K562 (cell line): ENCODE results near the gene SLC37A2. TPM values are rescaled to one million over a fixed set of nuclear protein-coding genes. Genes with fewer than 3 reads are reported as not detected.

Source experiments
- ATAC-seq: fragments of 200-7000 bp; cut with Tn5 transposase; 3 replicates; pipeline ENCODE4 v1.9.1; 2020; ENCODE audit warnings: moderate library complexity
- BruUV-seq: library from RNA; stranded (reverse); fragments of 400-500 nt; replicated peaks from 2 replicates; lab custom pipeline; 2021; lab: Mats Ljungman, UMichigan
- CTCF ChIA-PET: fragments of 300-600 bp; formaldehyde crosslinking; extraction: SDS; loops from one replicate; lab custom pipeline; 2021; ENCODE audit warnings: low intra/inter-chr PET ratio; lab: Yijun Ruan, JAX
- POLR2A ChIA-PET: fragments of 300-600, 350-650 bp; sonication (Branson Sonifier 250); formaldehyde crosslinking; extraction: SDS; loops from one replicate; lab custom pipeline; 2021; ENCODE audit warnings: antibody characterized with exemption, inconsistent platforms; lab: Yijun Ruan, JAX
- DNase-seq, 4 experiments: peaks; one replicate each; pipeline versions ENCODE4 v3.0.0 to v3.0.0-alpha.2; 2011 to 2018; ENCODE audit warnings: low spot score in 3 of 4, mixed read lengths in 3 of 4; ENCODE audit errors: extremely low read depth in 1 of 4
- FAIRE-seq: peaks from 2 replicates; lab custom pipeline; 2011; peaks lifted over from hg19 to GRCh38; lab: Jason Lieb, UNC
- H2AFZ ChIP-seq: 2 replicates; pipeline ENCODE4 v1.6.0; 2011; ENCODE audit warnings: low read depth, low read length, control low read depth, inconsistent platforms
- H3K27ac ChIP-seq: fragments of 200-600 bp; 3 replicates; pipeline ENCODE4 v1.8.0; 2011; ENCODE audit warnings: low read depth, mild to moderate bottlenecking, control low read depth, inconsistent platforms, low read length, moderate library complexity, mixed read lengths; ENCODE audit errors: extremely low read depth
- H3K27me3 ChIP-seq, 2 experiments: fragments of 300-600 bp in 1 of 2; 2 replicates in 1 of 2; 3 replicates in 1 of 2; pipeline versions ENCODE4 v1.6.0 to v1.8.0; 2011; ENCODE audit warnings: inconsistent platforms in 2 of 2, low read length in 2 of 2, mild to moderate bottlenecking in 1 of 2, mixed read lengths in 1 of 2, moderate library complexity in 1 of 2; ENCODE audit not compliant: control insufficient read depth in 2 of 2, insufficient read depth in 2 of 2
- H3K36me3 ChIP-seq: fragments of 300-600 bp; 3 replicates; pipeline ENCODE4 v1.8.0; 2011; ENCODE audit warnings: mild to moderate bottlenecking, low read length, inconsistent platforms; ENCODE audit not compliant: control insufficient read depth, insufficient read depth
- H3K4me1 ChIP-seq, 2 experiments: fragments of 200-600 bp in 1 of 2; replicated peaks in 1 of 2; 2 replicates in 1 of 2; 3 replicates in 1 of 2; pipeline versions ENCODE4 v1.5.1 to v1.8.0; 2011; ENCODE audit warnings: inconsistent platforms in 2 of 2, low read length in 2 of 2, mild to moderate bottlenecking in 1 of 2, mixed read lengths in 1 of 2, moderate library complexity in 1 of 2; ENCODE audit not compliant: control insufficient read depth in 2 of 2, insufficient read depth in 2 of 2
- H3K4me2 ChIP-seq: 2 replicates; pipeline ENCODE4 v1.6.1; 2011; ENCODE audit warnings: low read length, control low read depth, inconsistent platforms, mixed read lengths; ENCODE audit not compliant: insufficient read depth
- H3K4me3 ChIP-seq: fragments of 200-600 bp; sonication (generic), shearing (Covaris generic); 2 replicates; pipeline ENCODE4 v1.5.1; 2016; ENCODE audit warnings: control low read depth, inconsistent platforms
- H3K79me2 ChIP-seq: fragments of 200-600 bp; 3 replicates; pipeline ENCODE4 v1.8.0; 2011; ENCODE audit warnings: low read length, inconsistent platforms; ENCODE audit not compliant: control insufficient read depth, insufficient read depth
- H3K9ac ChIP-seq, 2 experiments: 2 replicates each; pipeline versions ENCODE4 v1.6.0 to v1.6.1; 2011; ENCODE audit warnings: low read depth in 2 of 2, low read length in 2 of 2, control low read depth in 1 of 2, inconsistent platforms in 1 of 2, mild to moderate bottlenecking in 1 of 2, mixed read lengths in 1 of 2; ENCODE audit not compliant: insufficient read depth in 1 of 2
- H3K9me1 ChIP-seq: one replicate; pipeline ENCODE4 v1.6.0; 2011; ENCODE audit warnings: inconsistent platforms, mild to moderate bottlenecking, low read length, moderate library complexity; ENCODE audit not compliant: control insufficient read depth, insufficient read depth
- H3K9me3 ChIP-seq: replicated peaks from 2 replicates; pipeline ENCODE4 v1.5.1; 2011; ENCODE audit warnings: low read depth, low read length, inconsistent platforms; ENCODE audit not compliant: control insufficient read depth, insufficient read depth
- H4K20me1 ChIP-seq: replicated peaks from 2 replicates; pipeline ENCODE4 v1.6.1; 2011; ENCODE audit warnings: low read length, inconsistent platforms, mixed read lengths; ENCODE audit not compliant: control insufficient read depth, insufficient read depth
- CBX1 ChIP-seq: sonication (generic); IDR thresholded peaks from 2 replicates; pipeline ENCODE4 v1.6.1; 2016; ENCODE audit warnings: antibody characterized with exemption, low read depth, mild to moderate bottlenecking
- GABPB1 ChIP-seq: sonication (generic); formaldehyde crosslinking; IDR thresholded peaks from 2 replicates; pipeline ENCODE4 v1.8.0; 2022; ENCODE audit warnings: mild to moderate bottlenecking, missing genetic modification reagents
- GATAD2A ChIP-seq: fragments of 450-650 bp; IDR thresholded peaks from 2 replicates; pipeline ENCODE4 v1.6.1; 2017
- KLF1 ChIP-seq: fragments of 450-650 bp; IDR thresholded peaks from 2 replicates; pipeline ENCODE4 v1.6.1; 2016; ENCODE audit warnings: missing genetic modification characterization, missing compliant biosample characterization
- MCM2 ChIP-seq: fragments of 450-650 bp; IDR thresholded peaks from 2 replicates; pipeline ENCODE4 v1.6.1; 2017; ENCODE audit warnings: low read depth, mild to moderate bottlenecking
- NELFE ChIP-seq: IDR thresholded peaks from 2 replicates; pipeline ENCODE4 v1.6.1; 2011; ENCODE audit warnings: mild to moderate bottlenecking; ENCODE audit not compliant: insufficient read depth, insufficient read length
- POLR2G ChIP-seq: fragments of 200-400 bp; formaldehyde crosslinking; IDR thresholded peaks from 2 replicates; pipeline ENCODE4 v1.6.1; 2017; ENCODE audit warnings: low read depth, mild to moderate bottlenecking, antibody characterized with exemption, low read length, moderate library complexity
- PTTG1 ChIP-seq: fragments of 450-650 bp; IDR thresholded peaks from 2 replicates; pipeline ENCODE4 v1.6.1; 2016; ENCODE audit warnings: low read depth, mild to moderate bottlenecking, missing genetic modification characterization, missing compliant biosample characterization
- RCOR1 ChIP-seq, 2 experiments: IDR thresholded peaks; 2 replicates each; pipeline ENCODE4 v1.6.1; 2012; ENCODE audit warnings: low read depth in 2 of 2, low read length in 2 of 2, borderline replicate concordance in 1 of 2, improper control_type of control experiment in 1 of 2
- WGBS: fragments of 100-300 bp; shearing (Covaris generic); methylation state at CpG from one replicate; pipeline ENCODE4 v1.1.6; 2016; ENCODE audit warnings: low coverage, mixed read lengths; ENCODE audit not compliant: insufficient coverage; ENCODE audit errors: missing lambda C conversion rate; 5-methylcytosine and 5-hydroxymethylcytosine counted together
- in situ Hi-C: fragments of 300-500 bp; cut with MboI; formaldehyde crosslinking; loops from 4 replicates; pipeline ENCODE4 v1.15.0; 2018; ENCODE audit warnings: inconsistent platforms, mixed read lengths
- intact Hi-C: fragments of 100-400 bp; cut with micrococcal nuclease; formaldehyde crosslinking; loops from 2 replicates; pipeline ENCODE4 v1.14.2; 2022
- polyA plus RNA-seq, 8 experiments: library from polyadenylated mRNA; depleted of rRNA in 4 of 8; stranded (reverse) in 5 of 8; unstranded in 3 of 8; fragments of >200 nt; fragmentation: Nextera tagmentation in 2 of 8; fragmentation: Illumina TruSeq in 1 of 8; extraction: Ambion mirVana in 2 of 8; extraction: Trizol in 1 of 8; gene quantifications; 2 replicates each; pipeline versions ENCODE4 v1.2.1 to v1.2.3, GENCODE V29; 2011 to 2014; ENCODE audit warnings: inconsistent platforms in 1 of 8, missing spikeins in 1 of 8
- total RNA-seq, 7 experiments: library from RNA; depleted of rRNA in 6 of 7; stranded (reverse); fragments of >200 nt in 6 of 7; fragmentation: Illumina TruSeq in 2 of 7; extraction: Trizol in 2 of 7; gene quantifications; 2 replicates each; pipeline versions ENCODE4 v1.2.1 to v1.2.3, GENCODE V29; 2011 to 2021; ENCODE audit warnings: low replicate concordance in 1 of 7
- TF ChIP-seq, protein P1 (sequence below), 2 experiments: fragments of 450-650 bp; formaldehyde crosslinking in 1 of 2; IDR thresholded peaks; 2 replicates each; pipeline versions ENCODE4 v1.4.0 to v1.6.1; 2014 to 2020; ENCODE audit warnings: mild to moderate bottlenecking in 2 of 2, borderline replicate concordance in 1 of 2, low read depth in 1 of 2

The SLC37A2 gene
- total and polyA plus RNA-seq, 9 of the 15 experiments (the other 6 are each of a cell fraction or from before 2014, with no cell fraction given), result 0.01 to 1.2 (median 0.52) TPM

DNA sequence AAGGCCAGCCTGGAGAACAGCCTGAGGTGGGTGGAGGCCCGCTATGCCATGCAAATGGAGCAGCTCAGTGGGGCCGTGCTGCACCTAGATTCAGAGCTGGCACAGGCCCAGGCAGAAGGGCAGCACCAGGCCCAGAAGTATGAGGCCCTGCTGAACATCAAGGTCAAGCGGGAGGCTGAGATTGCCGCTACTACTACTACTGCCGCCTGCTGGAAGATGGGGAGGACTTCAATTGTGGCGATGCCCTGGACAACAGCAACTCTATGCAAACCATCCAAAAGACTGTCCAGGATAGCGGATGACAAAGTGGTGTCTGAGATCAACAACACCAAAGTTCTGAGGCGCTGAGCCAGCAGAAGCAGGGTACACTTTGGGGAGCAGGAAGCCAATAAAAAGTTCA is 51.4 kb downstream of the SLC37A2 start (continued):
- TF ChIP-seq, protein P1, sequence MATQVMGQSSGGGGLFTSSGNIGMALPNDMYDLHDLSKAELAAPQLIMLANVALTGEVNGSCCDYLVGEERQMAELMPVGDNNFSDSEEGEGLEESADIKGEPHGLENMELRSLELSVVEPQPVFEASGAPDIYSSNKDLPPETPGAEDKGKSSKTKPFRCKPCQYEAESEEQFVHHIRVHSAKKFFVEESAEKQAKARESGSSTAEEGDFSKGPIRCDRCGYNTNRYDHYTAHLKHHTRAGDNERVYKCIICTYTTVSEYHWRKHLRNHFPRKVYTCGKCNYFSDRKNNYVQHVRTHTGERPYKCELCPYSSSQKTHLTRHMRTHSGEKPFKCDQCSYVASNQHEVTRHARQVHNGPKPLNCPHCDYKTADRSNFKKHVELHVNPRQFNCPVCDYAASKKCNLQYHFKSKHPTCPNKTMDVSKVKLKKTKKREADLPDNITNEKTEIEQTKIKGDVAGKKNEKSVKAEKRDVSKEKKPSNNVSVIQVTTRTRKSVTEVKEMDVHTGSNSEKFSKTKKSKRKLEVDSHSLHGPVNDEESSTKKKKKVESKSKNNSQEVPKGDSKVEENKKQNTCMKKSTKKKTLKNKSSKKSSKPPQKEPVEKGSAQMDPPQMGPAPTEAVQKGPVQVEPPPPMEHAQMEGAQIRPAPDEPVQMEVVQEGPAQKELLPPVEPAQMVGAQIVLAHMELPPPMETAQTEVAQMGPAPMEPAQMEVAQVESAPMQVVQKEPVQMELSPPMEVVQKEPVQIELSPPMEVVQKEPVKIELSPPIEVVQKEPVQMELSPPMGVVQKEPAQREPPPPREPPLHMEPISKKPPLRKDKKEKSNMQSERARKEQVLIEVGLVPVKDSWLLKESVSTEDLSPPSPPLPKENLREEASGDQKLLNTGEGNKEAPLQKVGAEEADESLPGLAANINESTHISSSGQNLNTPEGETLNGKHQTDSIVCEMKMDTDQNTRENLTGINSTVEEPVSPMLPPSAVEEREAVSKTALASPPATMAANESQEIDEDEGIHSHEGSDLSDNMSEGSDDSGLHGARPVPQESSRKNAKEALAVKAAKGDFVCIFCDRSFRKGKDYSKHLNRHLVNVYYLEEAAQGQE (IDR thresholded peaks at IDR 0.05; ENCODE audit: borderline replicate concordance), result 0 out of 2 replicates have a peak, but pooled peaks have one; percentile 28
- TF ChIP-seq, protein P1 (CRISPR knock-in tag; IDR thresholded peaks at IDR 0.05; ENCODE audit: low read depth), result no peak

DNA sequence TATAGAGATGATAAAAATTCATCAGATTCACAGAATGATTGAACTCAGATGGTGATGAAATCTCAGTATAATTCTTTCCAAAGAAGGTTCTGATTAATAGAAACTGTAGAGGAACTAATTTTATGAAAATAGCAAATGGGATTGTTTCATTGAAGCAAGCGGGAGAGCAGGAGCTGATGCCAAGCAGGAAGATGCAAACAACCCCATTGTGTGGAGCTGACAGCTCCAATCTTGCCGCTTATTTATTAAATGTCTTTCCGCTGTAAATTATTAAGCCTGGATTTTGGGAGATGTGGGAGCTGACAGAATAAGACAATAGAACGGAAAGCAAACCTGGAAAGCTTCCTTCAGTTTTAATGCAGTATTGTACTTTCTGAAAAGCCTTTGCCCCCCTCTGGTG is 54.3 kb downstream of the SLC37A2 start:
- in situ Hi-C loops (loop anchor here (10.0 kb wide), 1 partner anchor 153 kb away; no protein-coding TSS in a partner anchor), intact Hi-C loops (no loop called here)
- DNase-seq, result no peak
- no peak overlapping the region for H3K9ac ChIP-seq
- H3K27ac ChIP-seq, result no peak overlapping the region
- H3K36me3 ChIP-seq, result no peaks in the 10 kb centered on the region
- no peak for ATAC-seq
- no peaks in the 10 kb centered on the region for H4K20me1 ChIP-seq
- TF ChIP-seq GATAD2A, result no peak
- no peak for TF ChIP-seq POLR2G
- no peak for TF ChIP-seq GABPB1 (CRISPR knock-in tag)
- no peak for TF ChIP-seq PTTG1 (tag)
- TF ChIP-seq NELFE, result no peak
- TF ChIP-seq KLF1 (tag), result no peak
- no peak for TF ChIP-seq MCM2
- TF ChIP-seq CBX1, result no peak
- no peak for TF ChIP-seq RCOR1 (IDR thresholded peaks at IDR 0.05; ENCODE audit: borderline replicate concordance in 1 of 2, low read depth in 2 of 2, low read length in 2 of 2)
- H3K9me3 ChIP-seq, result no peaks in the 10 kb centered on the region
- no peaks in the 10 kb centered on the region for H3K79me2 ChIP-seq
- H2AFZ ChIP-seq, result no peak overlapping the region
- no peaks in the 10 kb centered on the region for H3K4me1 ChIP-seq
- H3K4me3 ChIP-seq, result no peak overlapping the region
- FAIRE-seq, result no peak
- no peak overlapping the region for H3K4me2 ChIP-seq
- ChIA-PET CTCF (no interaction called here), POLR2A (no interaction called here)
- H3K27me3 ChIP-seq, result peaks cover 4% of the 10 kb centered on the region in 2 experiments; a peak in 4 of 5 replicates
- H3K9me1 ChIP-seq, result no peaks in the 10 kb centered on the region
- 6% methylated on average over 4 of the region's 4 CpGs for WGBS
- BruUV-seq, result no TSS peak
